Activated CD4-positive, alpha-beta T cell treated with anti-CD3 and anti-CD28 coated beads, Interleukin-2, amount 50 U/mL, for 16 hours (primary cell): ENCODE measurements around the gene EARS2.
"Not testable (repeated sequence)": the region's sequence is repeated elsewhere in the genome, so short reads cannot be mapped to it uniquely, and the experiment has no call there.

Experiments used
- DNase-seq: peaks from one replicate; pipeline ENCODE4 v3.0.0-alpha.2; 2020

The EARS2 gene

DNA sequence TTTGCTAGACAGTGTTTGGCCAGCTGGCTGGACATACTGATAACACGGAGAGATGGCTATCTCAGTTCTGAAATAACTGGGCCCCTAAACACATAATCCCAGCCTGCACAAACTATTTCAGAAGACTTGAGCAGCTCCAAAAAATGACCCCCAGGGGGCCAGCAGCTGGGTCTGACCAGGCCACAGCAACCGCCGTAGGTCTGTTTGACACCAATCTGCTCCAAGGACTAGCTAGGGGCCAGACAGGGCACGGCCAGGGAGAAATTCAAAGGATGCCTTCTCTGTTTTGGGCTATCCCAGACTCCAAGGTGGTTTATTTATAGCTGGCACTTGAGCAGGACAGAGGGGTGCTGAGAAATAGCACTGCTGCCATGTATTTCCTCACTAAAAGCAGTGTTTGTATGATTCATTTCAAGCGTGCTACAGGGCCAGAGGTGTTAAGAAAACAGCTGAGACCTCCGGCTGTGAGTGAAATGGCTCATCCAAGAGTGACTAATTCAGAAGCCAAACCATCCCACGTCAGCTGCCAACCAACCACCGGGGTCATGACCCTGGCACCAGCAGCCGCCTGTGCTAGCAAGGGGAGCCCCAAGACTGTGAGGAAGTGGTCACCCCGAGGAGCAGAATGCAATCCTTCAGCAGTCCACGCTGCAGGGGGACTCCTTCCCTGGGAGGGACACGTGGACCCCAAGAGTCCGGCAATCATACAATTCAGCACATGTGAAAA lies 52.5 kb downstream of the EARS2 start:
- DNase-seq = peak; percentile 94

DNA sequence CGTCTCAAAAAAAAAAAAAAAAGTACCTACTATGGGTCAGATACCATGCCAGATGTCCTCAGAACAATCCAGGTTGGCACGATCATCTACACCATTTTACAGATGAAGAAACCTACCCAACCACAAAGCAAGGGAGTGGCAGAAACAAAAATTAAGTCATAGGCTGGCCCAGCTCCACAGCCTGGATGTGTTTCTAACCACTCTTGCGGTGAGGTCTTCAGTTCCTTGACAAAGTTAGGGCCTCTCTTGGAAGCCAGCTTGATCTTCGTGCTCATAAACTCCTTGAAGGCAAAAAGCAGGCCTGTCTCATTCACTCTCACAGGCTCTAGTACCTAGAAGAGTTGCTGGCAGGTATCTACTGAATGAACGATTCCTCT lies 53.1 kb downstream of the EARS2 start:
- peak; percentile 12 for DNase-seq

DNA sequence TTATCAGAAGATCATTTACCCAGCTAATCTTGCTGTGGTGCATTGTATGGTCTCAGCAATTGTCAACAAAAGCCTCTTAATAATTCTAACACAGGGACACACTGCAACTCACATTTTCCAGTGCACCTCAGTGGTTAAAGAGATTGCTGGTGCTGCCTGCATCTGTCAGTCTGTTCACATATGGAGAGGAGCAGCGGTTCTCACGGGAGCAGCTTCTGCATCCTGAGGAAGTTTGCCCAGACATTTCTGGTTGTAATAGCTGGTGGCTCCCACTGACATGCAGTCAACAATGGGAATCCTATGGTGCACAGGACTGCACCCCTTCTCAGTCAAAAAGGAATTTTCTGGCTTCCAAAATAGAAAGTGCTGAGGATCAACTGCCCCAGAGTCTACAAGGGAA lies 54.7 kb downstream of the EARS2 start:
- DNase-seq = no peak

DNA sequence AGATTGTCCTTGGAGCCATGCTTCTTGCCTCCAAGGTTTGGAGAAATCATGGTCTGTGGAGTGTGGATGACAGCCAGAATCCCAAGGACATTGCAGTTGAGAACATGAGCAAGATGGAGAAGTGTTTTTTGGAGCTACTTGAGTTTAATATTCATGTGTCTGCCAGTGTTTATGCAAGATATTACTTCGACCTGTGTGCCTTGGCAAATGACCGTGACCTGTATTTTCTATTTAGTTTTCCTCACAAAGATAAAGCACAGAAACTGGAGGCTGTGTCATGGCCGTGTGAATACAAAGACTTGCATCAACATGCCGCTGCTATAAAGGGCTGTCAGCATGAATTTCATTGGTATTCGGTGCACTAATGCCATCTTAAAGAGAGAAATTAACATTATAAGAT lies 55.9 kb downstream of the EARS2 start:
- DNase-seq = no peak

DNA sequence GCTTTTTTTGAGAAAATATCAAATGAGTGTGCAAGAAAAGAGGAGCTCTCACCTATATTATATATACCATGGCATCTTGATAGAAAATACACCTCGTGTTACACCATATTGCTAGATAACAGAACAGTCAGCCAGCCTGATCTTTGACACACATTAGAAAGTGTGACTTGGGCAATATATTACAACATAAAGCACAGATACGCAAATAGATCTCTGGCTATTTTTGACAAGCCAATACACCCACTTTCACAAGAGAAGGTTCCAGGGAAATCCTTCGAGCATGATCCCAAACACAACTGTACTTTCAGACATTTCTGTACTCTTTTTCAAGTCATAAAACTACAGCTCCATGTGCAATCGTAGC lies 56.3 kb downstream of the EARS2 start:
- no peak for DNase-seq

DNA sequence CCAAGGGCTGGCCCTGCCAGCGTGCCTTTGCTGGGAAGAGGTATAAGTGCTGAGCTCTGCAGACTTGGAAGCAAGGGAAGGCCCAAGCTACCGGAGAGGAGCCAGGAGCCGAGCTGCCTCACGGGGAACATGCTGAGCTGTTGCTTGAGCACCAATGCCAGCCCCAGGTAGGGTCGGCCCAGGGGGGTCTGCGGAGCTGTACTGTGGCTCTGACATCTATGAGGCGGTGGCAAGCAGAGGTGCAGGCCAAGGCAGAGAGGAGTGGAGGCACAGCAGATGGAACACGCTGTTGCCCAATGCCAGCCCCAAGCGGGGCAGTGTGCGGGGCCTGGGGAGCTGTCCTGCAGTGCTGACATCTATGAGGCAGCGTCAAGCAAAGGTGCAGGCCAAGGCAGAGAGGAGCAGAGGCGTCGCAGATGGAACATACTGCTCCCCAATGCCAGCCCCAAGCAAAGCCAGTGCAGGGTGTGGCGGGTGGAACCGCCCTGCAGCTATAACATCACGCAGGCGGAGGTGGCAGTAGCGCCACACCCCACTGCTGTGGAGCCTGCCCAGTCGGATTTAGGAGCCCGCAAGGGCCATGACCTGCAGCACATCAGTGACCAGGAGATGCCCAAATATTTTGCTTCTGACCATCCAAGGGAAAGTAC lies 56.8 kb downstream of the EARS2 start:
- DNase-seq = no peak

DNA sequence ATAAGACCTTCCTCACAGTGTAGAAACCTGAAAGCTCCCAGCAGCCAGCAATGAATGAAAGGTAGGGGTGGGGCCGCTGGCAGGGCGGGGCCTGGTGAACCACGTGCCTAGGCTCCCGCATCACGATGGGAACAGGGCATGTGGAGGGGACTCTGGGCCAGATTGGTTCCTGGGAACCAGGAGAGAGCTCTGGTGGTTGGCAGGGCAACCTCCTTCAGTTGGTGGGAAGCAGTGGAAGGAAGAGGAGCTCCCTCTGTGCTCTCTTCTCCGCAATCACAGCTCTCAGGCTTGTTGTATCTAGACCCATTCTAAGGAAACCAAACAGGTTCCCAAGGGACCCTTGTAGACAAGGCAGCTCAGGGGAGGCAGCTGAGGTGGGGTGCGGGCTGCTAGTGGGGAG lies 57.3 kb downstream of the EARS2 start:
- DNase-seq = no peak

DNA sequence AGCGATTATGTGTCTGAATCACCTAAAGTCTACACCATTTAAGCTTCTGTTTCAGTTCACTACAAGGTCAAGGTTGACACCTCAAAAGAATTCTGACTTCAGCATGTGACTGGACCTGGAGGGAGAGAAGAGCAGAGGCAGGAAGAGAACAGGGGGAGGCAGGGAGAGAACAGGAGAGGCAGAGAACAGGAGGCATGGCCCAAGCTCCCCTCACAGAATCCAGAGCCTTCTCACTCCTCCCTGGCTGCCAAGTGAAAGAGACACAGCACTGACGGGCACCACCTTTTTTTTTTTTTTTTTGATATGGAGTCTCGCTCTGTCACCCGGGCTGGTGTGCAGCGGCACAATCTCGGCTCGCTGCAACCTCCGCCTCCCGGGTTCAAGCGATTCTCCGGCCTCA lies 58.3 kb downstream of the EARS2 start:
- no peak for DNase-seq

DNA sequence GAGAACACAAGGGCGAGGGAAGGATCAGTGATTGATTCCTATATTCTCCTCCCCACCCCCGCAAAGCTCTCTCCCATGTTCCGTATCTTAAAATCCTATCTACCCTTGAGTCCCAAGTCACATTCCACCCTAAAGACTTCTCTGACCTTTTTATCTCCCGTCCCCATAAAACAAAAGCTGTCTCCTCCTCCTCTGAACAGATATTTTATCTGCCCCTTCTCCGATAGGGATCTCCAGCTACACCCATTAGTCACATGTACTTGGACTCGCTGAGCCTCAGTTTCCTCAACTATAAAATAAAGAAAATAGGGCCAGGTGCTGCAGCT lies 59.6 kb downstream of the EARS2 start:
- no peak for DNase-seq

DNA sequence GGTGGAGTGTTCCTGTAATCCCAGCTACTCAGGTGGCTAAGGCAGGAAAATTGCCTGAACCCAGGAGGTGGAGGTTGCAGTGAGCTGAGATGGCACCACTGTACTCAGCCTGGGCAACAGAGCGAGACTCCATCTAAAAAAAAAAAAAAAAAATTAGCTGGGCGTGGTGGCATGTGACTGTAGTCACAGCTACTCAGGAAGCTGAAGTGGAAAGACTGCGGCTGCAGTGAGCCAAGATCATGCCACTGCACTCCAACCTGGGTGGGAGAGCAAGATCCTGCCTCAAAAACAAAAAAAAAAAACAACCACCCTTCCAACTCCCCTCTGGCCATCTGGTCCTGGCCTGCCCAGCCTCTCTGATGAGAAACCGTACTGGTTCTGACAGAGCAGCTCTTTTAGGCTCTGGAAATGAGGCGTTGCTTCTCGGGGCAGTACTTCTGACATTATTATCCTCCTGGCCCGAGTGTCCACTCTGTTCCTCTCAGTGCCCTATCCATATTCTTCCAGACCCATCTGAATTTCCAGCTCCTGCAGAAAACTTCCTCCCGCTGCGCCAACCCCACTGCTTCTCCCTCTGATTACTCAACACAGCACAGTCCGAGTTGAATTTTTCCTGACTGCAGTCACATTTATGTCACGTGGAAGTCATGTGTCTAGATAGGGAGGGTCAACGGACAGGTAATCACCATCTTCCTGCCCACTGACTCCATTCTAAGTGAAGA lies 60.2 kb downstream of the EARS2 start:
- DNase-seq = no peak

DNA sequence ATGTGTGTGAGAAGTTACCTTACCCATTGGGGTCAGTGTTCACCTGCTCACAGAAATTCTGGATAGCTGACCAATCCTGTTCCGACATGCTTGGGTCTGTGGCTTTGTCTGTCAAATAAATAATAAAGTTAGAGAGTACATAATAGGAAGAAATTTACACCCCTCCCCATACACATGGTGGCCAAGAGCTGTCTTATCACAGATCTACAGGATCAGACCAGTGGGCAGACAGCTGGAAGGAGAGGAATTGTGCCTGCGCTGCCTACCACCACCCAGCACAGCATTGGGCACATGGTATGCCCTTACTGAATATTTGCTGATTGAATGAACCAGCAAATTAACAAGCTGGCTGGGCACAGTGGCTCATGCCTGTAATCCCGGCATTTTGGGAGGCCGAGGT lies 61.5 kb downstream of the EARS2 start:
- DNase-seq = no peak

DNA sequence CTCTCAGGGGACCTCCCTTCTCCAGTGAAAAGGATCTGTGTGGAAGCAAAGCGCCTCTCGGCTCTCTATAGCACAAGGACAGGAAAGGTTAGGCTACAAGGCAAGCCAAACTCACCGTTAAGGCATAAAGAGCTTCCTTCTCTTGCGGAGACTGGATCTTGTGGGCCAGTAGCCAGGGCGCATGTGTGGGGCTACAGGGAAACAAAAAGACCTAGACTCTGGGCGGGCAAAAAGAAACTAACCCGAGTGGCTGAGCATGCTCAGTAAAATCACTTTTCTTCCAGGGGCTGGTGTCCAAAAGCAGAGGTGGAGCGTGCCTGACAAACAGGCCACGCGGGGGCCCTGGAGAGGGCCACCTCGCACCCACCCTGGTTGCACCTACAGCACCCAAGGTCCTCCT lies 63.0 kb downstream of the EARS2 start:
- no peak for DNase-seq

DNA sequence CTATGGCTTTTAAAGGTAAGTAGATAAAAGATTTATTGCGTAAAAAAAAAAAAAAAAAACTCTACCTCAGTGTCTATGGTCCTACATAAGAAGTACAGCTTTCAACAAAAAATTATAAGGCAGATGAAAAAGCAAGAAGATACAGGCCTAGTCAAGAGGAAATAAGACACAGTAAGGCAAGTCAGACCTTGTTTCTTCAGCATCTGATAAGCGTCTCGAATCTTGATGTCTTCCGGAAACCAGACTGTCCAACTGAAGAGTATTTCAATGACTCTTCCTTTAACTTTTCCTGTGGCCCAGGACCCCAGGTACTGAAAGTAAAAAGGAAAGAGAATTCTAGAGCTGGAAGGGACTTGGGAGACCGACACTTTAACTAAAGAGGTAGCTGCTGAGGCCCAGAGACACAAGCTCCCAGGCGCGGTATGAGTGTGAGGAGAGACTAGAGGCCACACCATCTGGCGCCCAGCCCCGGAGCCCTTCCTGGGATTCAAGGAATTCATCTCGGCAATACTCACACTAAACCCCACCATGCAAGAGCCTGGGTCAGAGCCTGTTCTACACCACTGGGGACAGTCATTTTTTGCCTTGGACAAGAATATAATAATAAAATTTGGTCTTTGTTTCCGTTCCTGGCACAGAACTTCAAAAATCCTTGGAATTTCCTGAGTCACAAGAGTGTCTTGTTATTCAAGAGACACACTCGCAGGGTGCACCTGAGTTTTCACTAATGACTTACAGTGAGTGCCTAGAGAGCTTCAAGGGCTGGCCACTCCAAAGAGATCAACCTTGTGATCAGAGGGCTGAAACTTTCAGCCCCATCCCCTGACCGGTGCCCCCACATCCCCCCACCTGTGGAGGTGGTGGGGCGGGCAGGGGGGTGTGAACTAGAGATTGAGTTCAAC lies 65.4 kb downstream of the EARS2 start:
- DNase-seq = no peak

DNA sequence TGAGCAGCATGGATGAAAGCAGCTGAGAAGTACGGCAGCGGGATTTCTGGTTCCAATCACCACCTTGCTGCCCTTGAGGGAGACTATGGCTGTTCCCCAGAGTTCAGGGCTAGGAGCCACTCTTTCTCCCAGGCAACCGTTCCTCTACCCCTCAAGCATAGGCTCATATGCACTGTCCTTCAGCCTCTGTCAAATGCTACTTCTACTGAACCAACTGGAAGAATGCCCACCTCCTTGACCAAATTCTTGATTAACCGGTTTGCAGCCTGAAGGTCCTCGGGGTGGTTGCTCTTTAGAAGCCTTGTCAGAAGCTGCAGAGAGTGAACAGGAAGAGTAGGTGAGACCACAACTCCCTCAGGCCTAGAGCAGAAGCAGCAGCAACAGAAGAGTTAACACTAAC lies 70.7 kb downstream of the EARS2 start:
- no peak for DNase-seq

DNA sequence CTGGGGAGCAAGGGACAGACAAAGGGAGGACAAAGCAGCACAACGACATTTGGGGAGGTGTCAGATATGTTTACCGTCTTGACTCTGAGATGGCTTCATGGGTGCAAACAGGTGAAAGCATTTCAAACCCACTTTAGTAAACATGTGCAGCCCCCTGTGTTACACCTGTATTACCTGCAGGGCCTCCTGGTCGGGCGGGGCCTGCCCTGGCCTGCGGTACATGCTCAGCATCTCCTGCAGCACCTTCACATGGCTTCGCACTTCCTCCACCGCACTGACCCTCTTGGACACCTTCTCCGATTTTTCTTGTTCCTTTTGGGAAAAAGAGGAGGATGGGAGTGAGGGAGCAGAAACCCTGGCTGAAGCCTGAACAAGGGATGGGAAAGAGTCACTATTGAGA lies 71.3 kb downstream of the EARS2 start:
- no peak for DNase-seq

DNA sequence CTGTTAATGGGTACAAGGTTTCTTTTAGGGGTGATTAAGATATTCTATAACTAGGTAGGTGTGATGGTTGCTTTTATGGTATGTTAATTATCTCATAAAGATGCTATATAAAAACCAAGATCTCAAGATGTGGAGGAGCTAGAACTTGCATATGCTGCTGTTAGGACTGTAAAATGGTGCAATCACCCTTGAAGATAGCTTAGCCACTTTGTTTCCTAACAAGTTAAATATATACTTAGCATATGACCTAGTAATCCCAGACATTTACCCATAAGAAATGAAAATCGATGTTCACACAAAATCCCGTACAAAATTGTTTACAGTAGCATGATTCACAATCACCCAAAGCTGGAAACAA lies 71.9 kb downstream of the EARS2 start:
- no peak for DNase-seq

DNA sequence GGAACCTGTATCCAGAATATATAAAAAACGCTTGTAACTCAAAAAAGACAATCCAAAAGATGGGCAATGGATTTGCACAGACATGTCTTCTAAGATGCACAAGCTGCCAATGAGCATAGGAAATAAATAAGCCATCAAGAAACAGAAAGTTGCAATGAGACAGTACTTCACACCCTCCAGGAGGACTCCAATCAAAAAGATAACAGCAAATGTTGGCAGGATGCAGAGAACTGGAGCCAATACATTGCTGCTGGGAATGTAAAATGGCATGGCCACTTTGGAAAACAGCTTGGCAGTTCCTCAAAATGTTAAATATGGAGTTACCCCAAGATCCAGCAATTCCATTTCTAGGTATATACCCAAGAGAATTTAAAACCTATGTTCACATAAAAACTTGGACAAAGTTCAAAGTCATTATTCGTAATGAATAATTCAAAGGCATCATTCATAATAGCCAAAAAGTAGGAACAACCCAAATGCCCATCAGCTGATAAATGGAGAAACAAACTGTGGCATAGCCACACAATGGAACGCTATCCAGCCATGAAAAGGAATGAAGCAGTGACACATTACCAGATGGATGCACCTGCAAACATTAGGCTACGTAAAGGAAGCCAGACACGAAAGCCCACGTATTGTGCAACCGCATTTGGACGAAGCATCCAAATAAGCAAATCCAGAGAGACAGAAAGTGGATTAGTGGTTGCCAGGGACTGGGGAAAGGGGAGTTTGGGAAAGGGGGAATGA lies 72.5 kb downstream of the EARS2 start:
- DNase-seq = no peak

DNA sequence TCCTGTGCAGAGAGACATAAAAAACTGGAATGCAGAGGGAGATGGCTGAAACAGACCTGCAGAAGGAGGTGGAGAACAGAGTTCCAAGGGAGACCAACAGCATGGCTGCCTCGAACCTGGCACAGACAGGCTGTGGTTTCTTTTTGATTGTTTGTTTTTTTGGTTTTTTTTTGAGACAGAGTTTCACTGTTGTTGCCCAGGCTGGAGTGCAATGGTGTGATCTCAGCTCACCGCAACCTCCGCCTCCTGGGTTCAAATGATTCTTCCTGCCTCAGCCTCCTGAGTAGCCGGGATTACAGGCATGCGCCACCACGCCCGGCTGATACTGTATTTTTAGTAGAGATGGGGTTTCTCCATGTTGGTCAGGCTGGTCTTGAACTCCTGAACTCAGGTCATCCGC lies 73.7 kb downstream of the EARS2 start:
- not testable (repeated sequence) for DNase-seq

DNA sequence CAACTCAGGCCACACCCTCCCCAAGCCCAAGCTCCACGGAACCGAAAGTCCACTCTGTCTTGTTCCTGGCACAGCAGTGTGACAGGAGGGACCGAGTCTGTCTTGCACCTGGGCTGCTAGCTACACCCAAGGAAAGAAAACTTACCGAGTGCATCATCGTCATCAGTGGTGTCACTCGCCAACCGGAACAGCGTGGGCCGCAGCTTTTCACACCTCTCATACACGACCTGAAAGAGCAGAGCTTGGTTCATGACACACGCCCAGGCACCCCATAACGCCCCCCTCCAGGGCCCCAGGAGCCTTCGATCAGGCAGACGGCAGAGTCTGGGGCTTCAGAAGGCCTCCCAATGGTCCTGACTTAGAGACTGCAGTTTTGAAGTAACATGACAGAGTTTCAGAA lies 74.4 kb downstream of the EARS2 start:
- no peak for DNase-seq

DNA sequence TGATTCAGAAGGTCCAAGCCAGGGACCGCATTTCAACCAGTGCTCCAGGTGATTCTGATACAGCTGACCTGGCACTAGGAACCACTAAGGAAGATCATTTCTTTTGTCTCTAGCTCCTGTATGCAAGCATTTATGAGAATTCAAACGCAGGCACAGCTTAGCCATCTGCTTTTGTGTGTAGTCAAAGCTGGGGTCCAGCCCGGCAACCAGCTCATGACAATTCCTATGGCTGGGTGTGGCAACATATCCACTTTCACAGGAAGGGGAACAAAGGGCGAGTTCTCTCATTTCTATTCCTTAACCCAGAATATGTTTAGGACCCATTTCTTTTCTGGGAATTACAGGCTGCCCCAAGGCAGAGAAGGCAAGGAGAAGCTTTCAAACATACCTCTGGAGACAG lies 76.9 kb downstream of the EARS2 start:
- no peak for DNase-seq

DNA sequence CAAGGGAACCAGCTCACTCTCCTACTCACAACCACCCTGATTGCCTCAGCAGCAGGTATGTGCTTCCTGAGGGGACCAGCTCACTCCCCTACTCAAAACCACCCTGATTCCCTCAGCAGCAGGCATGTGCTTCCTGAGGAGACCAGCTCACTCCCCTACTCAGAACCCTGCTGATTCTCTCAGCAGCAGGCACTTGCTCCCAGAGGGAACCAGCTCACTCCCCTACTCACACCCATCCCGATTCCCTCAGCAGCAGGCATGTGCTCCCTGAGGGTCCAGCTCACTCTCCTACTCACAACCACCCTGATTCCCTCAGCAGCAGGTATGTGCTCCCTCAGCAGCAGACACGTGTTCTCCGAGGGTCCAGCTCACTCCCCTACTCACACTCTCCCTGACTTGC lies 78.0 kb downstream of the EARS2 start:
- DNase-seq = no peak

DNA sequence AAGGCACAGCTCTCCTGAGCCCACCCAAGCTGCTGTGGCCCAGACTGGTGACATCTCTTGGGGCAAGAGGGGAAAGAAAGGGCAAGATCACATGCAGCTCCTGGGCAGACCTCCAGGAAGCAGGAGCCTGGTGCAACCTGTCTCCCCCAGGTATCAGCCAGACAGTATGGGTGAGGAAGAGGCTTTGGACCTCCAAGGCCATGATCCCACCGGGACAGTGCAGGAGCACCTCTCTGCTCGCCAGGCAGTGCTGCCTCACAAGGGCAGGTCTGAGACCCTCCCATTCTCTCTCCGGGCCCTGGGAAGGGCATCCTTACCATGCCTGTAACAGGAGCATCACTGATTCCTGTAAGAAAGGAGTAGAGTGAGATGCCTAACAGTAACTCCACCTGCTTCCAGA lies 78.6 kb downstream of the EARS2 start:
- DNase-seq = no peak

DNA sequence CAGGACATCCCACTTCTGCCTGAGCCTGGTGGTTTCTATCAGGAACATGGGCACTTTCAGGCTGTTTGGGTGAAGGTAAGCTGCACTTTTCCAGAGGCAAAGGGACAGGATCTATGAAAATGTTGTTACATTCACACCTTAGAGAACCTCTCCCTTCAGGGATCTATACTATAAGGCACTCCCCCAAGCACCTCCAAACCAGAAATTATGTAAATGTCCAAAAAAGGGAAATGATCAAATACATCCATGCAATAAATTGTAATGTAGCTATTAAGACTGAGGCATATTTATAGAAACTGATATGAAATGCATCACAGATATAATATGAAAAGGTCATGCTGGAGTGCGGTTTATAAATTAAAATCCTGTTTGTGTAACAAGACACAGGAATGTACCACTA lies 80.9 kb downstream of the EARS2 start:
- DNase-seq = no peak
